SU-DHL-6 (cell line): ENCODE results near the gene MAPKAPK3.

Experiments used
- H2AFZ ChIP-seq: fragments of 200-600 bp; sonication (generic); 2 replicates; pipeline ENCODE4 v1.6.1; 2014; ENCODE audit warnings: low read depth, mild to moderate bottlenecking, moderate library complexity, mixed read lengths, antibody characterized with exemption, low read length; ENCODE audit not compliant: severe bottlenecking
- H3F3A ChIP-seq: fragments of 200-600 bp; shearing (Covaris generic); 2 replicates; pipeline ENCODE4 v1.6.0; 2016; ENCODE audit warnings: antibody characterized with exemption, mild to moderate bottlenecking; ENCODE audit not compliant: insufficient read depth
- H3K27ac ChIP-seq: fragments of 200-600 bp; sonication (generic); 2 replicates; pipeline ENCODE4 v1.5.1; 2016; ENCODE audit warnings: low read depth, mild to moderate bottlenecking, low read length, moderate library complexity, mixed read lengths
- H3K27me3 ChIP-seq: fragments of 200-600 bp; sonication (generic), shearing (Covaris generic); 2 replicates; pipeline ENCODE4 v1.6.0; 2014; ENCODE audit warnings: mild to moderate bottlenecking, low read length
- H3K36me3 ChIP-seq: fragments of 200-600 bp; sonication (generic); 2 replicates; pipeline ENCODE4 v1.6.1; 2014; ENCODE audit warnings: mild to moderate bottlenecking, low read length, mixed read lengths
- H3K4me2 ChIP-seq: fragments of 300-600, 200-600 bp; shearing (Covaris generic), sonication (generic); 2 replicates; pipeline ENCODE4 v1.6.0; 2014; ENCODE audit warnings: low read length, low read depth, mild to moderate bottlenecking; ENCODE audit not compliant: poor library complexity, severe bottlenecking
- H3K4me3 ChIP-seq: fragments of 200-600 bp; sonication (generic); 2 replicates; pipeline ENCODE4 v1.5.1; 2014; ENCODE audit warnings: antibody characterized with exemption, low read length, mild to moderate bottlenecking, mixed read lengths; ENCODE audit not compliant: insufficient read depth, poor library complexity, severe bottlenecking
- H3K79me2 ChIP-seq: fragments of 200-600 bp; sonication (generic); 2 replicates; pipeline ENCODE4 v1.6.1; 2014; ENCODE audit warnings: mild to moderate bottlenecking, low read length, moderate library complexity; ENCODE audit not compliant: insufficient read depth
- H3K9ac ChIP-seq: fragments of 200-600 bp; sonication (generic); 2 replicates; pipeline ENCODE4 v1.7.0; 2014; ENCODE audit warnings: mild to moderate bottlenecking, low read length
- H3K9me2 ChIP-seq: fragments of 200-600 bp; sonication (generic); replicated peaks from 2 replicates; pipeline ENCODE4 v1.6.1; 2014; ENCODE audit warnings: low read length; ENCODE audit not compliant: insufficient read depth
- H3K9me3 ChIP-seq: fragments of 200-600 bp; sonication (generic); 2 replicates; pipeline ENCODE4 v1.6.1; 2014; ENCODE audit warnings: low read length, mixed read lengths; ENCODE audit not compliant: insufficient read depth
- H4K20me1 ChIP-seq: fragments of 200-600 bp; sonication (generic); 2 replicates; pipeline ENCODE4 v1.6.1; 2014; ENCODE audit warnings: low read depth, mild to moderate bottlenecking, antibody characterized with exemption, low read length, moderate library complexity, mixed read lengths
- EZH2phosphoT487 ChIP-seq: fragments of 200-600 bp; sonication (generic), shearing (Covaris generic); conservative IDR thresholded peaks from 2 replicates; pipeline ENCODE4 v1.6.1; 2018; ENCODE audit warnings: mild to moderate bottlenecking, antibody characterized with exemption, low read length, moderate library complexity, mixed read lengths
- TF ChIP-seq, protein P1 (sequence below): fragments of 200-600 bp; sonication (generic); IDR thresholded peaks from one replicate; pipeline ENCODE4 v1.5.1; 2017; ENCODE audit warnings: antibody characterized with exemption, mild to moderate bottlenecking, low read length, moderate library complexity; ENCODE audit not compliant: insufficient read depth, poor library complexity, severe bottlenecking

Gene MAPKAPK3

DNA sequence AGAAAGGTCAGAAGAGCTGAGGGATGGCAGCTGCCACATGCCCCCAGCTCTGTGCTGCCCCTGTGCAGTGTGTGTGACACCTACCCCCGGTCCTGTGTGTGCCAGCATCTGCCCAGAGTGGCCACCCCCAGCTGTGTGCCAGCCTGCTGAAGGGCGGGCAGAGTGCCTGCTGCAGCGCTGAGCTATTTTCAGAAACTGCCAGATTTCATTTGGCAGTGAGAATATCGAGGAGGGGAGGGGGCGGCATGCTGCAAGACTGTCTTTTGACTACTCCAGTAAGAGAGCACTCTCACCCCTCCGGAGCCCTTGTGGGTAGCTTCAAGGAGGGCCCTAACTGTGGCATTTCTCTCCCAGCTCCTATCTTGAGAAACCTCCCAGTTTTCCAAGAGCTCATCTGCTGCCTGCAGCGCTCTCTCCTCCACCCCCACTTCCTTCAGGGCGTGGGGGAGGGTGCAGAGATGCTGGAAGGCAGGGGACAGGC is 32.5 kb downstream of the MAPKAPK3 start:
- H3K9ac ChIP-seq = no peak overlapping the region
- H4K20me1 ChIP-seq = no peaks in the 10 kb centered on the region
- H3F3A ChIP-seq = no peaks in the 10 kb centered on the region
- no peaks in the 10 kb centered on the region for H3K9me2 ChIP-seq
- no peak overlapping the region for H3K4me3 ChIP-seq
- H2AFZ ChIP-seq = no peak overlapping the region
- H3K27me3 ChIP-seq = no peaks in the 10 kb centered on the region
- TF ChIP-seq EZH2phosphoT487 = no peak
- TF ChIP-seq, protein P1, sequence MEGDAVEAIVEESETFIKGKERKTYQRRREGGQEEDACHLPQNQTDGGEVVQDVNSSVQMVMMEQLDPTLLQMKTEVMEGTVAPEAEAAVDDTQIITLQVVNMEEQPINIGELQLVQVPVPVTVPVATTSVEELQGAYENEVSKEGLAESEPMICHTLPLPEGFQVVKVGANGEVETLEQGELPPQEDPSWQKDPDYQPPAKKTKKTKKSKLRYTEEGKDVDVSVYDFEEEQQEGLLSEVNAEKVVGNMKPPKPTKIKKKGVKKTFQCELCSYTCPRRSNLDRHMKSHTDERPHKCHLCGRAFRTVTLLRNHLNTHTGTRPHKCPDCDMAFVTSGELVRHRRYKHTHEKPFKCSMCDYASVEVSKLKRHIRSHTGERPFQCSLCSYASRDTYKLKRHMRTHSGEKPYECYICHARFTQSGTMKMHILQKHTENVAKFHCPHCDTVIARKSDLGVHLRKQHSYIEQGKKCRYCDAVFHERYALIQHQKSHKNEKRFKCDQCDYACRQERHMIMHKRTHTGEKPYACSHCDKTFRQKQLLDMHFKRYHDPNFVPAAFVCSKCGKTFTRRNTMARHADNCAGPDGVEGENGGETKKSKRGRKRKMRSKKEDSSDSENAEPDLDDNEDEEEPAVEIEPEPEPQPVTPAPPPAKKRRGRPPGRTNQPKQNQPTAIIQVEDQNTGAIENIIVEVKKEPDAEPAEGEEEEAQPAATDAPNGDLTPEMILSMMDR = no peak
- no peak overlapping the region for H3K27ac ChIP-seq
- no peaks in the 10 kb centered on the region for H3K36me3 ChIP-seq
- no peaks in the 10 kb centered on the region for H3K9me3 ChIP-seq
- H3K79me2 ChIP-seq = no peaks in the 10 kb centered on the region
- H3K4me2 ChIP-seq = no peak overlapping the region

DNA sequence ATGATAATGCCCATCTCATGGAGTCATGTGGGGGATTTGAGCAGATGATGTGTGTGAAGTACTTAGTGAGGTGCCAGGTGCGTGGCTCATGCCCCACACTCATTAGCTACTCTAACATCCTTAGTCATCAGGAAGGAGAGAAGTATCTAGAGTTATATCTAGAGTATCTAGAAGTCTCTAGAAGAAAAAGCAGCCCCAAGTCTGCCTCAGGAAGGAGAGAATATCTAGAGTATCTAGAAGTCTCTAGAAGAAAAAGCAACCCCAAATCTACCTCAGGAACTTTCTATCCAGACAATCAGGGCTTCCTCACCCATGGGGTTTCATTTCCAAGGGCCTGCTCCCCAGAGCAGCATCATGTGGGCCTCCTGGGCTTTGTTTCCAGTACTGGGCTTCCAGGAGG is 33.1 kb downstream of the MAPKAPK3 start:
- Histone ChIP-seq H3K9ac (no peak overlapping the region), H3K79me2 (no peaks in the 10 kb centered on the region), H3K4me2 (no peak overlapping the region), H3F3A (no peaks in the 10 kb centered on the region), H3K27ac (no peak overlapping the region), H3K9me3 (no peaks in the 10 kb centered on the region), H2AFZ (no peak overlapping the region), H3K27me3 (no peaks in the 10 kb centered on the region), H4K20me1 (no peaks in the 10 kb centered on the region), H3K9me2 (no peaks in the 10 kb centered on the region), H3K4me3 (no peak overlapping the region), H3K36me3 (no peaks in the 10 kb centered on the region)
- TF ChIP-seq, protein P1 = no peak
- TF ChIP-seq EZH2phosphoT487 = no peak

DNA sequence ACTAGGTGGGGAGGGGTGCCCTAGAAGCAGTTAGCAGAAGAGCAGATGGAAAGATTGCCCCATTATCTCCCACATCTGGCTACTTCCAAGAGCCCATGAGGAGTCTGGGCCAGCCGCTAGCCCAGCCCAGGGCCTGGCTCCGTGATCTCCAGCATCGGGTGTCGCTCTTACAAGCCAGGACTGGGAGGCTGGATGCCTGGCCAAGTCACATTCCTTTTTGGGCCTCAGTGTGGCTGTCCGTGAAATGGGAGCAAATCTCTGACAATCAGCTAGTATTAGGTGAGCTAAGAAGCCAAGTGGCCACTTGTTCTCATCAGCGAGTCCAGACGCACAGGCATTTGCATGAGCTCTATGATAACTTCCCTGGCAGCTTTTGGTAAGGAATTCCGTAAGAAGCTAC is 34.5 kb downstream of the MAPKAPK3 start:
- Histone ChIP-seq H3K4me3 (no peak overlapping the region), H3K27ac (no peak overlapping the region), H3K9ac (no peak overlapping the region), H3K9me3 (no peaks in the 10 kb centered on the region), H4K20me1 (no peaks in the 10 kb centered on the region), H3K79me2 (no peaks in the 10 kb centered on the region), H3K4me2 (no peak overlapping the region), H3F3A (no peaks in the 10 kb centered on the region), H3K27me3 (no peaks in the 10 kb centered on the region), H3K9me2 (no peaks in the 10 kb centered on the region), H2AFZ (no peak overlapping the region), H3K36me3 (no peaks in the 10 kb centered on the region)
- TF ChIP-seq, protein P1 = no peak
- TF ChIP-seq EZH2phosphoT487 = no peak
